ENCODE results near the gene AGAP1. TPM values are rescaled to one million over a fixed set of nuclear protein-coding genes. Genes with fewer than 3 reads are reported as not detected.

Gene AGAP1
- polyA plus RNA-seq, 1 donor from 2014 or later, result 17.4 TPM

DNA sequence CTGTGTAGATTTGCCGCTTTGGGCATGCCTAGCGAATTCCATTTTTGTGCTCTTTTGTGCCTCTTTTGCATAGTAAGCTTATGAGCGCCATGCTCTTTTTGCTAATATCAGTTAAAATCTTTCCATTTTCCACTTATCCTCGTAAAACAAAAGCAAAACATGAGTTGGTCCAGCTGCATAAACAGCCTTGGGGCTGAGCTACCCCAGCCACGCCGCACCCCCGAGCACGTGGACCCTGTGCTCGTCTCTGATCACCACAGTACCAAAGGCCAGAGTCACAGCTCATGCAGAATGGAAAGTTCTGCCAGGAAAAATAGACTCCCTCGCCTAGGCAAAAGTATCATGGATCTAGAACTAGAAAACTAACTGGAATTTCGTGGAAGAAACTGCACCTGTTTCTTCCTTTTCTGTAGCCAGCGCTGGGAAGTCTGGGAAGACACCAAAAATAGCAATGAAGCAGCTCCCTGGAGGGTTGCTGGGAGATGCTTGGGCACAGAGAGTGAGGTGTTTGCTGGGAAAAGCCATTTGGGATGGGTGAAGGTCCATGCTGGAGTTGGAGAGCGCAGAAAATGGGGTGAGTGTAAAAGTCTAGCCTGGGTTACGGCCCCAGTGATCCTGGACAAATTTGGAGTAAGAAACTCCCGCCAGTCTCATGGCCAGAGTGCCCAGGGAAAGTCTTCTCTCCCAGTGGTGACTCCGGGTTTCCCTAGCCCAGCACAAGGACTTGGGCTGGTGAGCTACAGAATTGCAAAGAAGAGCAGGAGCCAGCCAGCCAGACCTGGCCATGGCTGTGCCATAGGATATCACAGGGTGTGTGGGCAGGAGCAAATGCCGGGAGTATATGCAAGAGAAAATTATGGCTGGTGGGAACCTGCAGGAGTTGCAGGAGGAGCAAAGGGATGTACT, 456.0 kb downstream of the AGAP1 start:
- Histone ChIP-seq H3K4me3 (ENCODE audit: low read length) (no peak overlapping the region), H3F3A (ENCODE audit: insufficient read depth, low read length, poor library complexity, severe bottlenecking) (no peaks in the 10 kb centered on the region), H3K9ac (ENCODE audit: low read length) (no peak overlapping the region), H4K20me1 (ENCODE audit: insufficient read depth) (no peaks in the 10 kb centered on the region), H3K9me2 (ENCODE audit: insufficient read depth, low read length) (no peaks in the 10 kb centered on the region), H3K79me2 (replicated peaks; ENCODE audit: insufficient read depth, low read length) (no peaks in the 10 kb centered on the region), H2AFZ (ENCODE audit: low read depth, low read length) (no peak overlapping the region), H3K4me2 (ENCODE audit: low read length) (no peak overlapping the region), H3K27ac (ENCODE audit: low read length) (no peak overlapping the region), H3K9me3 (ENCODE audit: low read length) (no peaks in the 10 kb centered on the region), H3K27me3 (ENCODE audit: insufficient read depth, low read depth, low read length) (no peaks in the 10 kb centered on the region), H3K36me3 (ENCODE audit: insufficient read depth, low read length) (peaks cover 4% of the 10 kb centered on the region)
- TF ChIP-seq POLR2AphosphoS5 (IDR thresholded peaks at IDR 0.05), result no peak
- TF ChIP-seq SMC3 (conservative IDR thresholded peaks at IDR 0.05; ENCODE audit: poor library complexity), result no peak
- TF ChIP-seq, protein P1, sequence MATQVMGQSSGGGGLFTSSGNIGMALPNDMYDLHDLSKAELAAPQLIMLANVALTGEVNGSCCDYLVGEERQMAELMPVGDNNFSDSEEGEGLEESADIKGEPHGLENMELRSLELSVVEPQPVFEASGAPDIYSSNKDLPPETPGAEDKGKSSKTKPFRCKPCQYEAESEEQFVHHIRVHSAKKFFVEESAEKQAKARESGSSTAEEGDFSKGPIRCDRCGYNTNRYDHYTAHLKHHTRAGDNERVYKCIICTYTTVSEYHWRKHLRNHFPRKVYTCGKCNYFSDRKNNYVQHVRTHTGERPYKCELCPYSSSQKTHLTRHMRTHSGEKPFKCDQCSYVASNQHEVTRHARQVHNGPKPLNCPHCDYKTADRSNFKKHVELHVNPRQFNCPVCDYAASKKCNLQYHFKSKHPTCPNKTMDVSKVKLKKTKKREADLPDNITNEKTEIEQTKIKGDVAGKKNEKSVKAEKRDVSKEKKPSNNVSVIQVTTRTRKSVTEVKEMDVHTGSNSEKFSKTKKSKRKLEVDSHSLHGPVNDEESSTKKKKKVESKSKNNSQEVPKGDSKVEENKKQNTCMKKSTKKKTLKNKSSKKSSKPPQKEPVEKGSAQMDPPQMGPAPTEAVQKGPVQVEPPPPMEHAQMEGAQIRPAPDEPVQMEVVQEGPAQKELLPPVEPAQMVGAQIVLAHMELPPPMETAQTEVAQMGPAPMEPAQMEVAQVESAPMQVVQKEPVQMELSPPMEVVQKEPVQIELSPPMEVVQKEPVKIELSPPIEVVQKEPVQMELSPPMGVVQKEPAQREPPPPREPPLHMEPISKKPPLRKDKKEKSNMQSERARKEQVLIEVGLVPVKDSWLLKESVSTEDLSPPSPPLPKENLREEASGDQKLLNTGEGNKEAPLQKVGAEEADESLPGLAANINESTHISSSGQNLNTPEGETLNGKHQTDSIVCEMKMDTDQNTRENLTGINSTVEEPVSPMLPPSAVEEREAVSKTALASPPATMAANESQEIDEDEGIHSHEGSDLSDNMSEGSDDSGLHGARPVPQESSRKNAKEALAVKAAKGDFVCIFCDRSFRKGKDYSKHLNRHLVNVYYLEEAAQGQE (IDR thresholded peaks at IDR 0.05; ENCODE audit: borderline replicate concordance), result no peak
- TF ChIP-seq RAD21 (conservative IDR thresholded peaks at IDR 0.05), result no peak
- no peak for TF ChIP-seq TAF1 (IDR thresholded peaks at IDR 0.05; ENCODE audit: low read depth)
- TF ChIP-seq MXI1 (conservative IDR thresholded peaks at IDR 0.05; ENCODE audit: poor library complexity, severe bottlenecking), result no peak
- no peak for TF ChIP-seq EP300 (conservative IDR thresholded peaks at IDR 0.05; ENCODE audit: poor library complexity, severe bottlenecking)
- TF ChIP-seq, protein P2, sequence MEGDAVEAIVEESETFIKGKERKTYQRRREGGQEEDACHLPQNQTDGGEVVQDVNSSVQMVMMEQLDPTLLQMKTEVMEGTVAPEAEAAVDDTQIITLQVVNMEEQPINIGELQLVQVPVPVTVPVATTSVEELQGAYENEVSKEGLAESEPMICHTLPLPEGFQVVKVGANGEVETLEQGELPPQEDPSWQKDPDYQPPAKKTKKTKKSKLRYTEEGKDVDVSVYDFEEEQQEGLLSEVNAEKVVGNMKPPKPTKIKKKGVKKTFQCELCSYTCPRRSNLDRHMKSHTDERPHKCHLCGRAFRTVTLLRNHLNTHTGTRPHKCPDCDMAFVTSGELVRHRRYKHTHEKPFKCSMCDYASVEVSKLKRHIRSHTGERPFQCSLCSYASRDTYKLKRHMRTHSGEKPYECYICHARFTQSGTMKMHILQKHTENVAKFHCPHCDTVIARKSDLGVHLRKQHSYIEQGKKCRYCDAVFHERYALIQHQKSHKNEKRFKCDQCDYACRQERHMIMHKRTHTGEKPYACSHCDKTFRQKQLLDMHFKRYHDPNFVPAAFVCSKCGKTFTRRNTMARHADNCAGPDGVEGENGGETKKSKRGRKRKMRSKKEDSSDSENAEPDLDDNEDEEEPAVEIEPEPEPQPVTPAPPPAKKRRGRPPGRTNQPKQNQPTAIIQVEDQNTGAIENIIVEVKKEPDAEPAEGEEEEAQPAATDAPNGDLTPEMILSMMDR (IDR thresholded peaks at IDR 0.05; ENCODE audit: poor library complexity, severe bottlenecking), result no peak
- no peak for TF ChIP-seq EZH2 (IDR thresholded peaks at IDR 0.05; ENCODE audit: borderline replicate concordance, insufficient read depth, low read length, poor library complexity, severe bottlenecking)

DNA sequence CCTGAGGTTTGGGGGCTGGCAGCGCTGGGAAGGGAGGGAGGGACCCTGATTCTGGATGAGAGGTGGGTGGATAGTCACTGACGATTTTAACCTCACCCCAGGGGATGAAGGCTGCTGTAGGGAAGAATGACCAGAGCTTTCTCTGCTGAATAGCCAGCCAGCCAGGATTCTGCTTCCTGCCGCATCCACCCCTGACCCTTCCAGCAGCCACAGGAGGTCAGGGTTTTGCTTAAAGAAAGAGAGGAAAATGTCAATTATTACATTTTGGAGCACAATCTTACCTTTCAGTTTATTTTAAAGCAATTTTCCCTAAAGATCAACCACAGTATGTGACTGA, 456.6 kb downstream of the AGAP1 start:
- Histone ChIP-seq H3K79me2 (replicated peaks; ENCODE audit: insufficient read depth, low read length) (no peaks in the 10 kb centered on the region), H3K27me3 (ENCODE audit: insufficient read depth, low read depth, low read length) (no peaks in the 10 kb centered on the region), H3K4me2 (ENCODE audit: low read length) (no peak overlapping the region), H3F3A (ENCODE audit: insufficient read depth, low read length, poor library complexity, severe bottlenecking) (no peaks in the 10 kb centered on the region), H4K20me1 (ENCODE audit: insufficient read depth) (no peaks in the 10 kb centered on the region), H3K27ac (ENCODE audit: low read length) (no peak overlapping the region), H3K4me3 (ENCODE audit: low read length) (no peak overlapping the region), H3K9me2 (ENCODE audit: insufficient read depth, low read length) (no peaks in the 10 kb centered on the region), H2AFZ (ENCODE audit: low read depth, low read length) (no peak overlapping the region), H3K36me3 (ENCODE audit: insufficient read depth, low read length) (peaks cover 4% of the 10 kb centered on the region), H3K9me3 (ENCODE audit: low read length) (no peaks in the 10 kb centered on the region), H3K9ac (ENCODE audit: low read length) (no peak overlapping the region)
- no peak for TF ChIP-seq EP300 (conservative IDR thresholded peaks at IDR 0.05; ENCODE audit: poor library complexity, severe bottlenecking)
- TF ChIP-seq, protein P1 (IDR thresholded peaks at IDR 0.05; ENCODE audit: borderline replicate concordance), result no peak
- no peak for TF ChIP-seq TAF1 (IDR thresholded peaks at IDR 0.05; ENCODE audit: low read depth)
- no peak for TF ChIP-seq RAD21 (conservative IDR thresholded peaks at IDR 0.05)

All from neural cell (in vitro differentiated cells).